ENCODE data around the gene REV1. TPM values are rescaled to one million over a fixed set of nuclear protein-coding genes. Genes with fewer than 3 reads are reported as not detected.
"Not testable (repeated sequence)": the region's sequence is repeated elsewhere in the genome, so short reads cannot be mapped to it uniquely, and the experiment has no call there.

REV1 gene
- total RNA-seq, 2 donors from 2014 or later: 45.8 to 60.3 TPM

DNA sequence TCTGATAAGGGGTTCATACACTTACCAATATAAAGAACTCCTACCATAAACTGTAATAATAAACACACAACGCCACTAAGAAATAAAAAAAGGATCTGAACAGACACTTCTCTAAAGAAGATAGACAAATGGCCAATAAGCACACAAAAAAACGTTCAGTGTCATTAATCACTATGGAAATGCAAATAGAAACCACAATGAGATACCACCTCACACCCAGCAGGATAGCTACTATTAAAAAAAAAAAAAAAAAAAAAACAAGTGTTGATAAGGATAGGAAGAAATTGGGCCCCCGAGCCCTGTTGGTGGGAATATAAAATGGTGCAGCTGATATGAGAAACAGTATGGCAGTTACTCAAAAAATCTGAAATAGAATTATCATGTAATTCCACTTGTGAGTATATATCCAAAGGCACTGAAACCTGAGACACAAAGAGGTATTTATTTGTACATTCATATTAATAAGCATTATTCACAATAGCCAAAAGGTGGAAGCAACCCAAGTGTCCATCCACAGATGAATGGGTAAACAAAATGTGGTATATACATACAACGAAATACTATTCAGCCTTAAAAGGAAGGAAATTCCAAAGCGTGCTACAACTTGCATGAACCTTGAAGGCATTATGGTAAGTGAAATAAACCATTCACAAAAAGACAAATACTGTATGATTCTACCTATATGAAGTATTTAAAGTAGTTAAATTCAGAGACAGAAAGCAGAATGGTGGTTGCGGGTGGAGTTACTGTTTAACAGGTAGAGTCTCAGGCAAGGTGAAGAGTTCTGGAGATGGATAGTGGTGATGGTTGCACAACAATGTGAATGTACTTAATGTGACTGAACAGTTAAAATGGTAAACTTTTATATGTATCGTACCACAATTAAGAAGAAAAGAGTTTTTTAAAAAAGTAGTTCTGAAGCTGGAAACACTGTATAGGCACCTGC is 17.9 kb downstream of the REV1 start:
- ATAC-seq (no peak), DNase-seq (ENCODE audit: low spot score in 2 of 2) (no peak)
- Mint-ChIP-seq H3K9me3 (peaks cover 0 to 4% of the 10 kb centered on the region in 2 donors), H3K36me3 (peaks cover 0 to 7% of the 10 kb centered on the region in 2 donors), H3K27ac (no peak overlapping the region)

DNA sequence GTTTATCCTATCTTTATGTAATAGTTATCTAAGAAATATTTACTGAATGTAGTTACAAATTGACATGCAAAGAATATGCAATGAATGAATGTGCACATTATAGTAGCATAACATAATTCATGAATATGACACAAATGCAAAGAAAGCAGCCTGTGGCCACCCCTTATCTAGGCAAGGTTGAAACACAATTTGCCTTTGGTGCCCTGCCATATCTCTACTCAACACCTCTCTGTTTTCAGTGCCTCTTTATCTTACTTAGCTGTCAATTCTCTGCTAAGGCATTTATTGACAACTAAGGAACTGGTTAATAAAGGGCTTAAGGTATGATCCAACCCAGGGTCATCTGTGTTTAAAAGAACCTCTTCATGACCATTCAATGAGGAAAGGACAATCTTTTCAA is 18.9 kb downstream of the REV1 start:
- no peak overlapping the region for H3K27ac Mint-ChIP-seq

DNA sequence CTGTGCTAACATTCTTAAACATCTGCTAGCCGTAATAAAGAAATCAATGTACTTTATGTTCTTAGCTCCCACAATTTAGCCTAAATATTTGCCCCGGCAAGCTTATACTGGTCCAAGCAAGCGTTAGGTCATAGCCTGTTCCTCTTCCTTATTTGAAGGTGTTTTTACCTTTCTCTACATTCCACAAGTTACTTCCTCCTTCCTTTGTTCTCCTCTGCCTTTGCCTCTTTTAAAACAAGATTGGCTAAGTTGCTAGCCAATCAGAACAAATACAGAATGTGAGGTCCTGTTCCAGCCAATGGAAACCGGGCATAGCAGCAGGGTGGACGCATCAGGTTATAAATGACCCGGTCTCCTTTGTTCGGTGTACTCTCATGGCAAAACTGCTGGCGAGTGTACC is 19.4 kb downstream of the REV1 start:
- H3K9me3 Mint-ChIP-seq; H3K27ac Mint-ChIP-seq; ATAC-seq; H3K36me3 Mint-ChIP-seq; DNase-seq (ENCODE audit: low spot score in 2 of 2): not testable (repeated sequence)

More for the DNA sequence above, 18.9 kb downstream of the REV1 start:
- H3K36me3 Mint-ChIP-seq: peaks cover 0 to 7% of the 10 kb centered on the region in 2 donors
- DNase-seq (ENCODE audit: low spot score in 2 of 2) (no peak), ATAC-seq (no peak)
- H3K9me3 Mint-ChIP-seq: peaks cover 0 to 4% of the 10 kb centered on the region in 2 donors

- Mint-ChIP-seq H3K9me3 (peaks cover 0 to 4% of the 10 kb centered on the region in 2 donors), H3K27ac (no peak overlapping the region), H3K36me3 (peaks cover 0 to 7% of the 10 kb centered on the region in 2 donors)
- no peak for DNase-seq (ENCODE audit: low spot score in 2 of 2)
- no peak for ATAC-seq
These were observed 20.4 kb downstream of the REV1 start for GRCh38 chr2:99469394-99469793.

- peaks cover 0 to 4% of the 10 kb centered on the region in 2 donors for H3K9me3 Mint-ChIP-seq
- no peak for ATAC-seq
These were observed 21.7 kb downstream of the REV1 start for GRCh38 chr2:99468155-99468554.

DNA sequence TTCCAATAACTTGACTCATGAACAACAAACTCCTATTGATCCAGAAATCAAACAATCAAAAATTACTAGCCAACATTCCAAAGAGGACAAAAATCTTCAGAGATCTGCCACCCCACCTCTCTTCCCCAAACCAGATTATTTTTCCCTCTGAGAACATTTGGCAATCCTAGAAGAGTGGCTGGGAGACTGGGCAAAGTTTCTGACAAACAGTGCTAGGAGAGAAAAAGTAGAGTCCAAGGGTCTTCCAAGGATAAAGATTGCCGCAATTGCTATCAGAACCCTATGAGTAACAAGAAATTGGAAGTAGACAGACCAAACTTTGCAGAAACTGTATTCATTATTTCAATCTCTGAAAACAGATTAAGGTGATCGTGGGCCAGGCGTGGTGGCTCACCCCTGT is 22.4 kb downstream of the REV1 start:
- no peak for DNase-seq (ENCODE audit: low spot score in 2 of 2)
- Mint-ChIP-seq H3K36me3 (peaks cover 0 to 7% of the 10 kb centered on the region in 2 donors), H3K9me3 (peaks cover 0 to 4% of the 10 kb centered on the region in 2 donors), H3K27ac (no peak overlapping the region)
- no peak for ATAC-seq

More at GRCh38 chr2:99468155-99468554, 21.7 kb downstream of the REV1 start:
- Mint-ChIP-seq H3K36me3 (peaks cover 0 to 7% of the 10 kb centered on the region in 2 donors), H3K27ac (no peak overlapping the region)
- DNase-seq (ENCODE audit: low spot score in 2 of 2): no peak

DNA sequence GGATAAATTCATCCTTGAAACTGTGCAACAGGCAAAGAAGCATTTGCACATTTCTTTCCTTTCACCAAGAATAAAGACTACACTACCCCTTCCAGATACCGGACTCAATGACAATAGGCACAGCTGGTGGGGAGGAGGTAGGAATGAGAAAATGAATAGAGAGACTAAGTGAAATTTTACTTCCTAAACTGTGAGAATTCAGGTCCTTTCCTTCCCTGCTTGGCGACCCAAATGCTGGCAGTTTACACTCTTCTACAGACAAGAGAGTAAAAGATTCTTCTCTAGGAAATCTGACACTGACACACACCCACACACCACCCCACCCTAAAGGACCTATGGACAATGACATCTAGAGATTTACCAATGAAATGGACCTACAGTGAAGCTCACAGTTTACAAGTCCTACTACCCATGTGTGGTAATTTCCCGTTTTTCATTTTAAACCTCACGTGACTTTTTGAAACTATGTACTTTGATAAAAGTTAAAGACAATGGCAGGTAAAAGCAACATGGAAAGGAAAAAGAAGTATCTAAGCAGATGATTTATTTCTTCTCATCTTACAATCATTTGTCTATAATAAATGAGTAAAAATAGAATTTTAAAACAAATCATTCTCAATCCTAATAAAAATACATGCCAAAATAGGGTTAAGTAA is 27.9 kb downstream of the REV1 start:
- H3K27ac Mint-ChIP-seq: no peak overlapping the region
- H3K36me3 Mint-ChIP-seq: peaks cover 12 to 13% of the 10 kb centered on the region in 2 donors
- no peaks in the 10 kb centered on the region for H3K9me3 Mint-ChIP-seq
- ATAC-seq (no peak), DNase-seq (ENCODE audit: low spot score in 2 of 2) (no peak)

GRCh38 chr2:99458529-99458928 is 31.3 kb downstream of the REV1 start:
- H3K27ac Mint-ChIP-seq: no peak overlapping the region
- DNase-seq (ENCODE audit: low spot score in 2 of 2) (no peak), ATAC-seq (no peak)
- peaks cover 13 to 14% of the 10 kb centered on the region in 2 donors for H3K36me3 Mint-ChIP-seq
- no peaks in the 10 kb centered on the region for H3K9me3 Mint-ChIP-seq

DNA sequence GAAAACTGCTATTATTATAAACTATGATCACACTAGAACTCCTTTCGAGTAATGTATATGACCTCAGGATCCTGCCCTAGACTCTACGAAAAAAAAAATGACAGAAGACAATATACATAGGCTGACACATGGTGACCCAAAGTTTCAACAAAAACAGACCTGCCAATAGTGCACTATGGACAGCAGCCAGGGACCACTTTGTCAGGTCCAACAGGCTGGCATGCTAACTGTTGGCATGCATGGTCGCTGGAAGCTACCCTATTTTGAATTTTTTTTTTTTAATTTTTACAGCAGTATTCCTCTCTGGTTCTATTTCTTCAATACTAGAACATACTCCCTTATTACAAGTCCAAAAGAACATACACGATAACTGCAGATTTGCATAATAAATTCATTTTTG is 38.1 kb downstream of the REV1 start:
- Mint-ChIP-seq H3K9me3 (no peaks in the 10 kb centered on the region), H3K36me3 (peaks cover 0 to 8% of the 10 kb centered on the region in 2 donors), H3K27ac (no peak overlapping the region)
- ATAC-seq (no peak), DNase-seq (ENCODE audit: low spot score in 2 of 2) (no peak)

- Mint-ChIP-seq H3K36me3 (peaks cover 0 to 8% of the 10 kb centered on the region in 2 donors), H3K9me3 (no peaks in the 10 kb centered on the region), H3K27ac (no peak overlapping the region)
- ATAC-seq: no peak
- DNase-seq (ENCODE audit: low spot score in 2 of 2): no peak
These were observed 38.5 kb downstream of the REV1 start for GRCh38 chr2:99451280-99451679.

- no peak for ATAC-seq
- Mint-ChIP-seq H3K36me3 (peaks cover 0 to 8% of the 10 kb centered on the region in 2 donors), H3K9me3 (no peaks in the 10 kb centered on the region), H3K27ac (no peak overlapping the region)
- DNase-seq (ENCODE audit: low spot score in 2 of 2): no peak
These were observed 39.6 kb downstream of the REV1 start for GRCh38 chr2:99450199-99450598.

DNA sequence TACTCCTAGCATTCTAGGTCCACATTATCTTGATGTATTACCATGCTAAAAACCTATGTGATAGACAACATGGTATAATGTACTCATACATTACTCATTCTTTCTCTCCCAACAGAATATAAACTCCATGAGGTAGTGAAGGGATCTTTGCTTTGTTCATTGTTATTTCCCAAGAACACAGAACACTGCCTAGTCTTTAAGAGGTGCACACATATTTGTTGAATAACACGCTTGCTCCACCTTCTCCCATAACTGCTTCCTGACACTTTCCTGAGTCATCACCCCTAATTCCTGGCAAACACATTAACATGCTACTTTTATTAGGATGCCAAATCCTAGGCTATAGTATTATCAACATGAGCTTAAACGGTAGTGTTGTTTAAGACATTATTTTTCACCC is 41.3 kb downstream of the REV1 start:
- peaks cover 0 to 8% of the 10 kb centered on the region in 2 donors for H3K36me3 Mint-ChIP-seq
- H3K9me3 Mint-ChIP-seq: no peaks in the 10 kb centered on the region
- DNase-seq (ENCODE audit: low spot score in 2 of 2): no peak
- ATAC-seq: no peak
- H3K27ac Mint-ChIP-seq: no peak overlapping the region

DNA sequence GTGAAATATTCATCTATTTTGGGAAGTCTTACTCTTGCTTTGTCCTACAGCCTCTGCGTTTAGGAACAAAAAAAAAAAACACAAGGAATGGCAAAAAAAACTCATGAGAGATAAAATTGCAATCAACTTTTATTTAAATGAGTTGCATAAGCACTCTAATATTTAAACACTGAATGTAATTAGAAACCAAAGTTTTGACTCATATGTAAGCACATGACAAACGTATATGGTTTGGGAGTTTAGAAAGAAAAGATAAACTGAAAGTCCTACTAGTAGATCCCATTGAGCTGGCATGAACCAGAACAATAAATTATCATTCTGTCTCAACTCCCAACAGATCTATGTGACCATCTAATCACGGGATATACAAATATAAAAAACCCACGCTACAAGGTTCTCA is 44.8 kb downstream of the REV1 start:
- Mint-ChIP-seq H3K36me3 (peaks cover 0 to 8% of the 10 kb centered on the region in 2 donors), H3K9me3 (no peaks in the 10 kb centered on the region), H3K27ac (peak overlapping the region in 1 of 2 donors; percentile 75)
- DNase-seq (ENCODE audit: low spot score in 2 of 2): no peak
- no peak for ATAC-seq

- ATAC-seq (no peak), DNase-seq (ENCODE audit: low spot score in 2 of 2) (no peak)
- H3K27ac Mint-ChIP-seq: peak overlapping the region in 1 of 2 donors; percentile 56
These were observed 45.6 kb downstream of the REV1 start for GRCh38 chr2:99444222-99444621.

GRCh38 chr2:99442837-99443236 is 47.0 kb downstream of the REV1 start:
- no peak for DNase-seq (ENCODE audit: low spot score in 2 of 2)
- H3K9me3 Mint-ChIP-seq: no peaks in the 10 kb centered on the region
- no peaks in the 10 kb centered on the region for H3K36me3 Mint-ChIP-seq
- no peak overlapping the region for H3K27ac Mint-ChIP-seq
- no peak for ATAC-seq

More at GRCh38 chr2:99444222-99444621, 45.6 kb downstream of the REV1 start:
- Mint-ChIP-seq H3K36me3 (peaks cover 0 to 8% of the 10 kb centered on the region in 2 donors), H3K9me3 (no peaks in the 10 kb centered on the region)

DNA sequence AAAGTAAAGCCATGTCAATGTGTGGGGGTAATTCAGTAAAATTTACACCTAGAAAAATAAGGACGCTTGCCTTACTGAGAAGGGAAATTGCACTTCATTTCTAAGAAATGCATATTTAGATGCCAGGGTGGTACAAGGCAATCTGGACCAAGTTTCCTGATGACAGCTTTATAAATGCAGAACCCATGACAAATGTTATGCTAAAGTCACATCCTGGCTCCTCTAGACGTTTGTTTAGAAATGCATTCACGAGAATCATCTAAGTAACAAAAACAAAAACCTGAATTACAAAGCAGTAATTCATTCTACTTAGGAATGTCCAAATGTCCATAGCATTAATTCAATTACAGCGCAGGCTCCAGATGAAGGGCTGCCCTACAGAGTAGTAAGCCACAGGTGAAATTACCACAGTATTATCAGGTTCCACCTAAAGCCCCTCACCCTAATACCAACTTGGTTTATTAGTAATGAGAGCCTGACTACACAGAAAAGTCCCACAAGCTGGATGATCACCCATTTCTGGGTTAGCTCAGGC is 49.8 kb downstream of the REV1 start:
- no peaks in the 10 kb centered on the region for H3K9me3 Mint-ChIP-seq
- DNase-seq (ENCODE audit: low spot score in 2 of 2) (no peak), ATAC-seq (no peak)
- no peak overlapping the region for H3K27ac Mint-ChIP-seq
- H3K36me3 Mint-ChIP-seq: no peaks in the 10 kb centered on the region

GRCh38 chr2:99436874-99437273 is 52.9 kb downstream of the REV1 start:
- Mint-ChIP-seq H3K27ac (no peak overlapping the region), H3K9me3 (no peaks in the 10 kb centered on the region), H3K36me3 (no peaks in the 10 kb centered on the region)
- ATAC-seq: no peak
- no peak for DNase-seq (ENCODE audit: low spot score in 2 of 2)
